NCI-H1694 (cell line): ENCODE data around the gene ABAT.
"Not testable (repeated sequence)": the region's sequence is repeated elsewhere in the genome, so short reads cannot be mapped to it uniquely, and the experiment has no call there.

Experiments used
- DNase-seq: peaks from one replicate; lab custom pipeline; 2025; lab: John Stamatoyannopoulos, UW

Gene ABAT

GRCh38 chr16:8649829-8650554, 24.4 kb upstream of the ABAT start:
- DNase-seq, result no peak

- not testable (repeated sequence) for DNase-seq
Observed at GRCh38 chr16:8651958-8652357, 22.5 kb upstream of the ABAT start.

GRCh38 chr16:8655184-8655717, 19.2 kb upstream of the ABAT start:
- DNase-seq, result no peak

GRCh38 chr16:8656376-8656775, 18.0 kb upstream of the ABAT start:
- DNase-seq, result no peak

GRCh38 chr16:8660841-8661301, 13.5 kb upstream of the ABAT start:
- DNase-seq, result peak; percentile 20

- DNase-seq, result no peak
Observed at GRCh38 chr16:8661703-8662102, 12.7 kb upstream of the ABAT start.

- no peak for DNase-seq
Observed at GRCh38 chr16:8663192-8664089, 11.0 kb upstream of the ABAT start.

GRCh38 chr16:8665529-8665928, 8.9 kb upstream of the ABAT start:
- DNase-seq, result no peak

- DNase-seq, result no peak
Observed at GRCh38 chr16:8667492-8667891, 6.9 kb upstream of the ABAT start.

GRCh38 chr16:8668113-8668512, 6.3 kb upstream of the ABAT start:
- no peak for DNase-seq

GRCh38 chr16:8669481-8669880, 4.9 kb upstream of the ABAT start:
- DNase-seq, result no peak

- no peak for DNase-seq
Observed at GRCh38 chr16:8670014-8670560, 4.3 kb upstream of the ABAT start.

GRCh38 chr16:8673611-8674412, 605 bp upstream of the ABAT start:
- no peak for DNase-seq

GRCh38 chr16:8675183-8676159, 1.1 kb downstream of the ABAT start:
- DNase-seq, result no peak

GRCh38 chr16:8676160-8676547, 1.7 kb downstream of the ABAT start:
- no peak for DNase-seq

GRCh38 chr16:8676737-8677375, 2.4 kb downstream of the ABAT start:
- no peak for DNase-seq

GRCh38 chr16:8677481-8677880, 3.1 kb downstream of the ABAT start:
- no peak for DNase-seq

- no peak for DNase-seq
Observed at GRCh38 chr16:8678068-8678927, 3.9 kb downstream of the ABAT start.

- no peak for DNase-seq
Observed at GRCh38 chr16:8679151-8679550, 4.7 kb downstream of the ABAT start.
